ENCODE measurements around the gene RGS7.
"Not testable (repeated sequence)": the region's sequence is repeated elsewhere in the genome, so short reads cannot be mapped to it uniquely, and the experiment has no call there.

- not testable (repeated sequence) for TF ChIP-seq CTCF (IDR thresholded peaks at IDR 0.05 in 4 of 5, conservative IDR thresholded peaks at IDR 0.05 in 1 of 5); POLR2A (IDR thresholded peaks at IDR 0.05)
Observed at GRCh38 chr1:240972059-240972458, 384.9 kb downstream of the RGS7 start.
